GM18868 (cell line): ENCODE results near the gene UMODL1.

Experiments used
- ATAC-seq: cut with Tn5 transposase; IDR thresholded peaks from one replicate; pipeline ENCODE4 v1.9.1; 2021; ENCODE audit warnings: mild to moderate bottlenecking, moderate library complexity; ENCODE audit not compliant: unreplicated experiment

UMODL1 gene

GRCh38 chr21:42039470-42039901, 31.6 kb upstream of the UMODL1 start:
- no peak for ATAC-seq

- no peak for ATAC-seq
These were observed 31.2 kb upstream of the UMODL1 start for GRCh38 chr21:42039911-42040351.

- ATAC-seq = no peak
These were observed 30.5 kb upstream of the UMODL1 start for GRCh38 chr21:42040411-42041180.

GRCh38 chr21:42041246-42041645, 29.9 kb upstream of the UMODL1 start:
- ATAC-seq = no peak

- ATAC-seq = no peak
These were observed 29.4 kb upstream of the UMODL1 start for GRCh38 chr21:42041711-42042110.

- ATAC-seq = no peak
These were observed 28.5 kb upstream of the UMODL1 start for GRCh38 chr21:42042651-42043050.

- no peak for ATAC-seq
These were observed 27.8 kb upstream of the UMODL1 start for GRCh38 chr21:42043201-42043895.

GRCh38 chr21:42043961-42044360, 27.2 kb upstream of the UMODL1 start:
- no peak for ATAC-seq

GRCh38 chr21:42044871-42045495, 26.1 kb upstream of the UMODL1 start:
- ATAC-seq = no peak

GRCh38 chr21:42047821-42048613, 23.1 kb upstream of the UMODL1 start:
- ATAC-seq = no peak

GRCh38 chr21:42048870-42049577, 22.1 kb upstream of the UMODL1 start:
- no peak for ATAC-seq

- ATAC-seq = no peak
These were observed 21.3 kb upstream of the UMODL1 start for GRCh38 chr21:42049578-42050430.

GRCh38 chr21:42051788-42052187, 19.3 kb upstream of the UMODL1 start:
- ATAC-seq = no peak

GRCh38 chr21:42055425-42055824, 15.7 kb upstream of the UMODL1 start:
- ATAC-seq = no peak

- no peak for ATAC-seq
These were observed 14.6 kb upstream of the UMODL1 start for GRCh38 chr21:42056468-42056867.

- no peak for ATAC-seq
These were observed 14.0 kb upstream of the UMODL1 start for GRCh38 chr21:42056996-42057689.

GRCh38 chr21:42057851-42058437, 13.2 kb upstream of the UMODL1 start:
- ATAC-seq = no peak

GRCh38 chr21:42058631-42059111, 12.4 kb upstream of the UMODL1 start:
- ATAC-seq = no peak
